HG03039 (cell line): ENCODE data around the gene DENND6B.

ENCODE experiments used
- ATAC-seq: cut with Tn5 transposase; IDR thresholded peaks from one replicate; pipeline ENCODE4 v1.9.1; 2021; ENCODE audit warnings: mild to moderate bottlenecking, moderate library complexity; ENCODE audit not compliant: unreplicated experiment

DENND6B gene

GRCh38 chr22:50289942-50290630, 36.7 kb downstream of the DENND6B start:
- no peak for ATAC-seq

- ATAC-seq, result no peak
Measured at GRCh38 chr22:50289151-50289941, 37.5 kb downstream of the DENND6B start.

- no peak for ATAC-seq
Measured at GRCh38 chr22:50287731-50288130, 39.1 kb downstream of the DENND6B start.

DNA sequence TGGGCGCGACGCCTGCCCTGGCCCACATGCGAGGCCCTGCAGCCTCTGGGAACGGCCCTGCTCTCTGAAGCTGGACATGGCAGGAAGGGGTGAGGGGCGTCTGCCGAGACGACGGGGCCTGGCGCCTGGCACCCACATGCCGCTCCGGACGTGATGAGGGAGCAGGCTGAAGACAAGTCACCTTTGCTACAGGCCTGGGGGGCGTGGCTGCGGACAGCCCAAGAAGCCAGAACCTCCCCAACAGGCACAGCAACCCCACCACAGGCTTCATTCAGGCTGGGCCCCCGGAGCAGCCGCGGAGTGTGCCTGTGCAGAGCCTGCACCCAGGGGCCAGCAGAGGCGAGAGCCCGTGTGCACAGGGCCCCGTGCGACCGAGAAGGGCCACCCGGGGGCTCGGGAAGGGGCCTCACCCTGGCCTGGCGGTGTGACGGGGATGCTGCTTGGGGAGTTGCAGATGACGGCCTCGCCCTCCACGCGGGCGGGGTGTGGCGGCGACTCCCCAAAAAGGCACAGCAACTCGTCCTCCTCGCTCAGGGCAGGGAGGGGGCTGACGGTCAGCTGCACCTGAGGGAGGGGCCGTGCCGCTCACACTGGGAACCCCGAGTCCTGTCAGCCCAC, 40.0 kb downstream of the DENND6B start:
- ATAC-seq, result no peak

- no peak for ATAC-seq
Measured at GRCh38 chr22:50286275-50286674, 40.5 kb downstream of the DENND6B start.

DNA sequence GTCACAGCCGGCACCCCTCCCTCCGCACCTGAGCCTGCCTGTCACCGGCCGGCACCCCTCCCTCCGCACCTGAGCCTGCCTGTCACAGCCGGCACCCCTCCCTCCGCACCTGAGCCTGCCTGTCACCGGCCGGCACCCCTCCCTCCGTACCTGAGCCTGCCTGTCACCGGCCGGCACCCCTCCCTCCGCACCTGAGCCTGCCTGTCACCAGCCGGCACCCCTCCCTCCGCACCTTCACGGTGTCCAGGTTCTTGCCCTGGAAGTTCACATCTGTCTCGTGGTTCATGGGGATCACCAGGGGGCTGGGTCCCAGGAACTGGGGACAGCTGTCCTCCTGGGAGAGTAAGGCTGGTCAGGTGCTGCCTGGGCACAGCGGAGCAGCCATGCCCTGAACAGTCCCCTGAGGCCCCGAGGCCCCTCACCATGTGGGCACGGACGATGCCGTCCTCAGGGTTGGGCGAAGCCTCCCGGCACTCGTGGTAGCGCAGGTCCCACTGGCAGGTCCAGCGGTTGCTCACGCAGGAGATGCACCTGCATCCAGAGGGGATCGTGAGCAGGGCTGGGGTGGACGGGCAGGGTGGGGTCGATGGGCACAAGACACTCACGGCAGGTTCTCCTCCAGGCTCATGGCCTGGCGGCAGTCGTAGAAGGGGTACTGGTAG, 41.1 kb downstream of the DENND6B start:
- ATAC-seq, result no peak

GRCh38 chr22:50284479-50284878, 42.3 kb downstream of the DENND6B start:
- ATAC-seq, result no peak

- ATAC-seq, result no peak
Measured at GRCh38 chr22:50283821-50284220, 43.0 kb downstream of the DENND6B start.

DNA sequence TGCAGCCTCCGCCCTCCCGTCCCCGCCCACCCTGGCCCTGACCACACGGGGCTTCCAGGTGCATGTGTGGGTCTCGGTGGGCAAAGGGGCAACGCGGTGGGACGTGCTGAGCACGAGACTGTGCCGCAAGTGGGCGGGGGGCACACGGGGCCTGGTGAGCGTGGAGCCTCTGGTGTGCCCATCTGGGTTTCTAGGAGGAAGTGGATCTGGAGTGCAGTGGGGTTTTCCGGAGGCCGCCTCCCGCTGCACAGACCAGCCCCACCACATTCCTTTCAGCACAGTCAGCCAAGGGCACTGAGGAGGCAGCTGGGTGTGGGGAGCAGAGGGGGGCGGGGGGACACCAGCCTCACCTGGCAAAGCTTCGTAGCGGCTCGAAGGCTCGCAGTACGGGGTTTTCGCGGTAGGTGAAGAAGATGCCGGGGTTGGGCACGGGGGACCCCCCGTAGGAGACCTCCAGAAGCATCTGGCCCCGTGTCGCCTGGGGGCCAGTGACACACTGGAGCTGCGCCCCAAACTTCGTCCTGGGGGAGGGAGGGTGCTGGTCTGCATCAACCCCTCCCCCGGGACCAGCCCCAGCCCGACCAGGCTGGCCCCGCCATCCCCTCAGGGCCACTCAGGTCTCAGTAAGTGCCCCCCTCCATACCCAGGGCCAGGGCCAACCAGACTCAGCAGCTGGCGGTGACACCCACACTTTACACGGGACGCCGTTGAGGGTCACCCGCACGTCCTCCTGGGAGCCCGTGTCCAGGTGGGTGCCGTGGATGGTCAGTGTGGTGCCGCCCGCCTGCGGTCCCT, 44.3 kb downstream of the DENND6B start:
- ATAC-seq, result no peak

DNA sequence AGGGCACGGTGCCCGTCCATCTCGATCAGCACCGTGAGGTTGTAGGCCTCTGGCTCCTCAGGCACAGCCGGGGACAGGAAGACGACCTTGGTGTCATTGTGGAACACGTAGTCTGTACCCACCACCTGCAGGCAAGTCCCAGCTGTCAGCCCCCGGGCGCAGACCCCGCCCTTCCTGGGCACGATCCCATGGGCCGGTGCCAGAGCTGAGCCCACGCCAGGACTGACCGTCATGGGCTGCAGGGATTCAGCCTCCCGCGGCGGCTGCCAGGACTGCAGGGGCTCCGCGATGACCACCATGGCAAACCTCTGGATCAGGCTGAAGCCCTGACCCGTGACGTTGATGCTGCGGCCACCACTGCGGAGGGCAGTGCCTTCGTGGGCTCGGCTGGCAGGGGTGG, 44.9 kb downstream of the DENND6B start:
- no peak for ATAC-seq

GRCh38 chr22:50281384-50281760, 45.4 kb downstream of the DENND6B start:
- ATAC-seq, result no peak

DNA sequence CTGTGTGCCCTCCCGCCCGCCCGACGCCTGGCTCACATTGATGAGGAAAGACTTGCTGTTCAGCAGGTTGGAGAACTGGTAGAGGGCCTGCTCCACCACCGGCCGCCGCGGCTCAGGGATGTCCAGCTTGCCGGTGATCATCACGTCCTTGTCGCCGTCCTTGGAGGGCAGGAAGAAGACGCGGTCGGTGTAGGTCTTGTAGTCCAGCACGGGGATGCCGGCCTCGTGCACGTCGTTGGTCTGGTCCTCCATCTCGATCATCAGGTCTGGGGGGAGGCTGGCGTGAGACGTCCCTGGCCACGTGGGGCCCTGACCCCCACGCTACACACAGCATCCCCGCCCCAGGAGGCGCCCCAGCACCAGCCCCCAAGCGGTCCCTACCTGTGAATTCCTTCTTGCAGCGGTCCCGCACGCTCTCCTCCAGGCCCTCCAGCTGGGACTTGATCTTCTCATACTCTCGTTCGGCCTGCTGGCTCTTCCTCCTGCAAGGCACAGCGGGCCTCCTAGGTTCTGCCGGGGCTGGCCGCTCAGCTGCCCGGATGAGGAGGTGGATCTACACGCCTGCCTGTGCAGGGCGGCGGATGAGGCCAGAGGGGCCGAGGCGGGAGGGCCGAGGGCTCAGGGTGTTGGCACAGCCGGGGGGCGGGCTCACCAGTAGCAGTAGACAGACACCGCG, 46.0 kb downstream of the DENND6B start:
- ATAC-seq, result no peak

DNA sequence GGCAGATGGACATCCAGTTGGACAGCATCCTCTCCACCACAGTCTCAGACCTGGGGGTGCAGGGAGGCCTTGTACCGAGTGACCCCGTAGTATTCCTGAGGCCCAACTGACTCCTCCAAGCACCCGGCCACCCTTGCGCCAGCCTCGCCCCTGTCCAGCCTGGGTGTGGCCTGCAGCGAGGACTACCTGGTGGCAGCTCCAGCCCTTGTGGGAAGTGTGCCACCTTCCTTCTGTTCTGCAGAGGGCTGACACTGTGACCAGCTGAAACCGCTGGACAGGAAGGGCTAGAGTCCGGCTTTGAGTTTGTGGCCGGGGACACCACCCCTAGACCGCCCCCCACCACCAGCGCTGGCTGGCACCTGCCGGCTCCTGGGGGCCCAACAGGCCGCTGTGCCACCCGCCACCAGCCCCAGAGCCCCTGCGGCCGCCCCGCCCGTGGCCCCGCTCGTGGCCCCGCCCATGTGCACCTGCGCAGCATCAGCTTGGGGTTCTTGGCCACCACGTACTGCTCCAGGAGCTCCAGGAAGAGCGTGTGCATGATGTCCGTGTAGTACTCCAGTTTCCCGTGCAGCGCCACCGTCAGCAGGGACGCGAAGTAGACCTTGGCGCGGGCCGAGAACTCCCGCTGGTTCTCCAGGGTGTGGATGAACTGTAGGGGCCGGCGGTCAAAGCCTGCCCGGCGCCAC, 46.6 kb downstream of the DENND6B start:
- no peak for ATAC-seq

DNA sequence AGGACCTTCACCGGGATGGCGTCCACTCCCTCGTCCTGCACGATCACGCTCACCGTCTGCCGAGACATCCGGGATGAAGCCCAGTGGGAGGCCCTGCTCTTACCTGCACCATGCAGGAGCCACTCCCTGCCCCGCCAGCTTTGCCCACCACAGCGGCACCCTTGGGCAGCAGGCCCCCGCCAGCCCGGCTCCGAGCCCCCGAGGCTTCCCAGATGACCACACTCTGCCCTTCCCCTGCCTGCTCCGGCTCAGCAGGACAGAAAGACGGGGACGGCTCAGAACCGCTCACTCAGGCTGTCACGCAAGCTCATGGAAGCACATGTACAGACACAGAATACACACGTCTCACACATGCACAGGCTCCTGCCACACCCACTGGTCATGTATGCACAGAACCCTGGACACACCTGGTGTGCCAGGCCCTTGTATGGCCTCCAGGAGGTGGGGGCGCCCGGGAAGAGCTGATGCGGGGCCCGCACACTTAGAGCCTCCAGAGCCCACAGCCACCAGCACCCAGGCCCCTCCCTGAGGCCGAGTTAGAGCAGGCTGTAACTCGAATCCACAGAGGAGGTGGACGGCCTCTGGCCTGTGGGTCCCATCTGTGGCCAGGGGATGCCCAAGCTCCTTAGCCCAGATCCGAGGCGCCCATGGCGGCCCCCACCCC, 47.7 kb downstream of the DENND6B start:
- no peak for ATAC-seq

DNA sequence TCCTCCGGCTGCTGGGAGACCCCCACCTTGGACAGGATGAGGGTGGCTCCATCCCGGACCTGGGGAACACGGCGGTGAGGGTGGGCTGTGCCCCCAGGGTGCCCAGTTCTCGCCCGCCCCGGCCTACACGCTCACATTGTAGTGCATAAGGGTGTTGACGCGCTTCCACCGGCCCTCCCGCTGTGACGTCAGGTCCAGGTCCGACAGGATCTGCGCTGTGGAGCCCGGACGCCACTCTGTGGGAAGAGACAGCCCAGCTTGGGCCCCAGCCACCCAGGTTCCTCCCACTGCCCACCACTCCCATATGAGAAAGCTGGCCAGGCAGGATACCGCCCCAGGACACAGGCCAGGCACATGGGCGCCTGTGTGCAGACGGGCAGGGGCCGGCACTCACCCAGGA, 48.4 kb downstream of the DENND6B start:
- ATAC-seq, result no peak

GRCh38 chr22:50277761-50278160, 49.1 kb downstream of the DENND6B start:
- no peak for ATAC-seq

DNA sequence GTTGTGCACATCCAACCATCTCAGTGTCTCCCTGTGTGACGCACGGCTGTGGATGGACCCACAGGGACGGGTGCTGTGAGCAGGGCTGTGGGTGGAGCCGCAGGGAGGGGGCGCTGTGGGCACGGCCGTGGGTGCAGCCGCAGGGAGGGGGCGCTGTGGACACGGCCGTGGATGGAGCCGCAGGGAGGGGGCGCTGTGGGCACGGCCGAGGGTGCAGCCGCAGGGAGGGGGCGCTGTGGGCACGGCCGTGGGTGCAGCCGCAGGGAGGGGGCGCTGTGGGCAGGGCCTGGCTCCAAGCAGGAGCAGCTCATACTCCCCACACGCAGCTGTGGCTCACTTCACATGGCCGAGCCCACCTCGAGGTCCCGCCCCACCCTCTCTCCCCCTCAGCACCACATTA, 50.7 kb downstream of the DENND6B start:
- ATAC-seq, result peak; percentile 65

DNA sequence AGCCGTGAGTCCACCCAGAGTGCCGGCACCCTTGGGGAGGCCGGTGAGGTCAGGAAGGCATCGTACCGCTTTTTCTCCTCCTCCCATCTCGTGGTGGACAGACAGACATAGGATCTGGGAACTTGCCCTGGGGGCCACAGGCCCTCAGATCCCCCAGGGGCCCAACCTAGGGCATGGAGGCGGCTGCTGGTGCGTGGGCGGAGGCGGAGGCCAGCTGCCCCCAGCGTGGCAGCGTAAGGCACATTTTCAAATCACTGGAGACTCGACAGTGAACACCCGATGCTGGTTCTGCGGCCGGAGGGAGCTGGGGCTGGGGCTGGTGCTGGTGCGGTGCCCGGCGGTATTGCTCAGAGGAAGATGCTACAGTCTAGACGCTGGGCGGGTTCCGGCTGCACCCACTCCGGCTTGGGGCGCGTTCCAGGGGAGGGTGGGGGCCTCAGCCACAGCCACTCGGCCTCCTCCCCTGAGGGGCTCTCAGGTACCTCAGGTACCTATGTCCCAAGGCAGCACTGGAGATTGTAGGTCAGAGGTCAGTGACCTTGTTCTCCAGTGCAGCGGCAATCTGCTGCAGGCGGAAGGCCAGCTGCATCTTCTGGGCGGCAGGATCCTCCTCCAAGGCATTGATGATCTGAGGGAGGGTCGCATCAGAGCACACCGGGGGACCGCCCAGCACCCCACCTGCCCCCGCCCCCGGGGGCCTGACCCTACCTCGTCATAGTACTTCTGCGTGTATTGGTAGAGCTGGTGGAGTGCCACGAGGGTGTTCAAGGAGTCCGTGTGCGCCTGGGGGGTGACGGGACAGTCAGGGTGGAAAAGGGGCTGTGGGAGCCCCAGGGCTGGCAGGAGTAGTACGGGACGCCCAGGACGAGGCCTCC, 51.4 kb downstream of the DENND6B start:
- ATAC-seq, result no peak
